Cortex of kidney (tissue), 1 donor: ENCODE measurements around the gene RIIAD1.
A peak's percentile ranks its signal among the peaks of the same experiment; 100 is the strongest.
"Not testable (repeated sequence)": the region's sequence is repeated elsewhere in the genome, so short reads cannot be mapped to it uniquely, and the experiment has no call there.

Source experiments
- DNase-seq: peaks from one replicate; lab custom pipeline; 2025; lab: John Stamatoyannopoulos, UW

Gene RIIAD1

DNA sequence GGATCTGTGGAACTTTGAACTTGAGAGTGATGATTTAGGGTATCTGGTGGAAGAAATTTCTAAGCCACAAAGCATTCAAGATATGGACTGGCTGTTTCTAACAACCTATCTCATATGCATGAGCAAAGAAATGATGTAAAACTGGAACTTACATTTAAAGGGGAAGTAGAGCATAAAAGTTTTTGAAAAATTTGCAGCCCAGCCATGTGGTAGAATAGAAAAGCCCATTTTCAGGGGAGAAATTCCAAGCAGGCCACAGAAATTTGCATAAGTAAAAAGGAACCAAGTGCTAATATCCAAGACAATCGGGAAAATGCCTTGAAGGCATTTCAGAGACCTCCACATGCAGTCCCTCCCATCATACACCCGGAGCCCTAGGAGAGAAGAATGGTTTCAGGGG lies 15.7 kb downstream of the RIIAD1 start:
- no peak for DNase-seq

GRCh38 chr1:151737479-151737878 lies 16.2 kb downstream of the RIIAD1 start:
- no peak for DNase-seq

DNA sequence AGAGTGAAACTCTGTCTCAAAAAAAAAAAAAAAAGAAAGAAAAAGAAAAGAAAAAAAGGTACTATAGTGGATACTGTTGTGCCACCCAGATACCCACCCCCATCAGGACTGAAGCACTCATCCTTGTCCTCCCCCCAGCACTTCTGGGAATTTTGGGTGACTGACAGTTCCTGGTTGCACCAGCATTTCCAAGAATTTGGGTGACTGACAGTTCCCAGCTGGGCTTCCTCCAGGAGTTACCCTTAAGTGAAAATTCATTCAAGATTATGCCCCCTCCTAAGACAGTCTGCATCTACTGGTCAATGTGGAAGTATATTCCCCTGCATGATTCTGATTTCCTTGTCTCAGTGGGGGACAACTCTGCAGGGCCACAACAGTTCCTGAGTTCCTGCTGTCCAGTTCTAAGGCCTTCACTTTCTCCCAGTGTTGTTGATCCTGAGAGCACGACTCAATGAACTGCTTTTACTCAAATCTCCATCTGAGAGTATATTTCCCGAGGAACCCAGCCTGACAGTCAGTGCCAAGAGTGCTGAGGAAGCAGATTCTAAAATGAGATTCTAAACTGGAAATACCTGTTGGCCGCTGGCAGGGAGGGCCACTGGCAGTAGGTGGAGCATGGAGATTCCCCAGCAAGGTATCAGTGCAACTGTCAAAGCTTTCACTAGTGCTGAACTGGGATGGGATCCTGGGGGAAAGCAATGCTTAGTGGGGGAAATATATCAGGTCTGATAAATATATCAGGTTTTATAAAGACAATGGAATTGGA lies 18.5 kb downstream of the RIIAD1 start:
- no peak for DNase-seq

DNA sequence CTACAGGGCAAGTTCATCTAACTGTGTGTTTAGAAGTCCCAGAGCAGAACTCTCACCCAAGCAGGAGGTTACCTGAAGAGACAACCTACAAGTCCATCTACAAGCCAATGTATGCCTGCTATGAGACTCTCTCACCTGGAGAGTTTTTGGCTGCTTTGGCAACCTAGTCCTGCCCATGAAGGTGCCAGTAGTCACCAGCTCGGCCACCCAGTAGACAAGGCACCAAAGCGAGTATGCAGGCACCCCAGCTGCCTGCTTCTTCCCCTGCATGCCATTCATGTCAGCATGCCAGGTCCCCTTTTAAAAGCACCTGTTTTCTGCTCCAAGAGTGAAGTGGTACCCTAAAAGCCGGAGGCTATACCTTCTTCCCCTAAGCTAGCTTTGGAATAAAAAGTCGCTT lies 20.2 kb downstream of the RIIAD1 start:
- no peak for DNase-seq

DNA sequence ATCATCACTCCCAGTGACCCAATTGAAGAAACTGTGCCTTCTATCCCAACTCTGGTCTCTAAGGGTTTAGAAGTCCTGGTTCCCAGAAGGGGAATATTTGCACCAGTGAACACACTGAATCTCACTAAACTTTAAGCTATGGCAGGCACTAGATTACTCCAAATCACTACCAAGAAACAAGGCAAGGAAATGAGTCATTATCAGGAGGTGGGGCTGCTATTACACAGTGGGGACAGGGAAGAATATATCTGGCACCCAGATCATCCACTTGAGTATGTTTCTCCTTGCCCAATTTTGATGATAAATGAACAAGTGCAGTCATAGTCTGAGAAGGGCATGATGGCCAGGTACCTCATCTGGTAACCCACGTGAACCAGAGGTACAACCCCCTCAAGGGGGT lies 35.0 kb downstream of the RIIAD1 start:
- no peak for DNase-seq

- DNase-seq = no peak
These were observed 37.9 kb downstream of the RIIAD1 start for GRCh38 chr1:151759241-151759640.

GRCh38 chr1:151760597-151761385 lies 39.5 kb downstream of the RIIAD1 start:
- no peak for DNase-seq

DNA sequence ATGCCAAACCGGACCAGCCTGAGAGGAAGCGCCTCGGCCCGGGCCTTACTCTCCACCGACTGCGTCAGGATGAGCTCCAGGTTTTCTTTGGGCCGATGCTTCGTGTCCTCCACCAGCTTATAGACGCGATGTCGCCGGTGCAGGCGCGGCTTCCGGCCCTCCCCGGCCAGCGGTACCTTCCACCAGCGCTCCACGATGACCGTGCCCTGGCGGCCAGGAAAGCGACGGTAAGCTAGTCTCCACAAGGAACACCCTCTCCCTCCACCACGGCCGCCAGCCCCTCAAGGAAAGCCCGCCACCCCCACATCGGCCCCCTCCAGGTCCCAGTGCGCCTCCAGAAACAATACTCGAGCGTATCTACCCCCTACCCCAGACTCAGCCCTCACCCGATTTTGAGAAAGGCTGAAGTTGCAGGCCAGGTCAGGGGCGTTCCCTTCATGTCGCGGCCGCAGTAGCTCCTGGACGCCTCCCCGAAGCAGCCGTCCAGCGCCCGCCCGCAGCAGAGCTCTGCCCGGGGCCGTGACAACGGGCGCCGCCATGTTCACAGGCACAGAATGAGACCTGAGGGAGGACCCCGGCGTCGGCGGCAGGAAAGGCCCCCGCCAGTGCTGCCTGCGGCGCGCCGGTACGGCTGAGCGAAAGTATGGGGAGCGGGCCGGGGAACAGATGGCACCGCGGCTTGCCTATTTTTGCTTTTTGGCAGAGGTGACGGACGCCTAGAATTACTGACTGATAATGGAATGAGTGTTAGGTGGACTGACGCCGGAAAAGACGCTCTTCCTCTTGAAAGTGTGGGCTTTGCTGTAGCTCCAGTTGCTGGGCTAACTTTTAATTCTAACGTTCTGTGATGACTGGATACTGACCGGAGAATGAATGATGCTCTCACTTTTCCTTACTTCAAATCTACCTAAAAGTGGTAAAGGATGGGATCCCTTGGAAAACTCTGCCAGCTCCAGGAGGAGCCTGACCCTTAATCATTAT lies 41.9 kb downstream of the RIIAD1 start, which contains the start of gene MRPL9:
Gene MRPL9 (minus strand): TSS at position 556 of the 981 bp plus-strand sequence. CDS start 17 bp downstream, at position 539.
- DNase-seq = peak; percentile 15

- no peak for DNase-seq
These were observed 42.7 kb downstream of the RIIAD1 start for GRCh38 chr1:151763990-151764389.

GRCh38 chr1:151768351-151769066 lies 47.2 kb downstream of the RIIAD1 start:
- DNase-seq = not testable (repeated sequence)

- not testable (repeated sequence) for DNase-seq
These were observed 47.9 kb downstream of the RIIAD1 start for GRCh38 chr1:151769270-151769669.

DNA sequence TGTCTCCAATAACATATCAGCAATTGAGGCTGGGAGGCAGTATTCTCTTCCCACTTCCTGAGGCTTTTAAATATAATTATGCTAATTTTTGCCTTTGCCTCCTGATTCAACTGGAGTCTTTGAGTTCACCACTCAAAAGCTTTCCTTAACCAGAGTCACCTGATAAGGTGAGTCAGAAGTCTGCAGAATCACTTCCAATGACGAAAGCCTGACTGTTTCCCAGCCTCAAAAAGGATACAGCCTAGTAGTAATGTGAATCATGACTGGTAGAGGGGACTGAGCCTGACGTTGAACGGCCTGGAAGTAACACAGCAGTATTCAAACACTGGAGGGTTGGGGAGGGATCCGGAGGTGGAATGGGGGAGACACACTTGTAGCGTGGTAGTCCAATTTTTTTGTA lies 52.4 kb downstream of the RIIAD1 start:
- DNase-seq = no peak

- DNase-seq = no peak
These were observed 53.1 kb downstream of the RIIAD1 start for GRCh38 chr1:151774256-151774922.

GRCh38 chr1:151775894-151776664 lies 54.8 kb downstream of the RIIAD1 start:
- no peak for DNase-seq

DNA sequence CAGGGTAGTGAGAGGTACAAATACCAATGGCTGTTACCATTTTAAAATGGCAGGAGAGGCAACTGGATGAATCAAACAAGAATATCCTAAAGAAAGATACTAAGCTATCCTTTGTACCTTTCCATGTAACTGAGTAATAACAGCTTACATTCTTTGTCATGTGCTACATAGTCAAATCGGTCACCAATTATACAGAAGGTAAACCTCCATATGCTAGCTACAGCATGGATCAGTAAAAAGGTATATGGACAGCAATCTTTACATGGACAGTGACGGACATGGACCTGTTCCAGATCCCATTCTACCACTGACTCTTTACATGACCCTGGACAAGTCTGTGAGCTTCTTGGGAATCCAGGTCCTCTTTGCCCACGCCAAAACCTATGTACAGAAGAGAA lies 55.3 kb downstream of the RIIAD1 start:
- no peak for DNase-seq

- no peak for DNase-seq
These were observed 56.0 kb downstream of the RIIAD1 start for GRCh38 chr1:151777317-151777716.
